Measurements from ENCODE around the gene EPS8L3. TPM values are rescaled to one million over a fixed set of nuclear protein-coding genes. Genes with fewer than 3 reads are reported as not detected.
"Not testable (repeated sequence)": the region's sequence is repeated elsewhere in the genome, so short reads cannot be mapped to it uniquely, and the experiment has no call there.

EPS8L3 gene
- total RNA-seq, 1 donor from 2014 or later: not detected

DNA sequence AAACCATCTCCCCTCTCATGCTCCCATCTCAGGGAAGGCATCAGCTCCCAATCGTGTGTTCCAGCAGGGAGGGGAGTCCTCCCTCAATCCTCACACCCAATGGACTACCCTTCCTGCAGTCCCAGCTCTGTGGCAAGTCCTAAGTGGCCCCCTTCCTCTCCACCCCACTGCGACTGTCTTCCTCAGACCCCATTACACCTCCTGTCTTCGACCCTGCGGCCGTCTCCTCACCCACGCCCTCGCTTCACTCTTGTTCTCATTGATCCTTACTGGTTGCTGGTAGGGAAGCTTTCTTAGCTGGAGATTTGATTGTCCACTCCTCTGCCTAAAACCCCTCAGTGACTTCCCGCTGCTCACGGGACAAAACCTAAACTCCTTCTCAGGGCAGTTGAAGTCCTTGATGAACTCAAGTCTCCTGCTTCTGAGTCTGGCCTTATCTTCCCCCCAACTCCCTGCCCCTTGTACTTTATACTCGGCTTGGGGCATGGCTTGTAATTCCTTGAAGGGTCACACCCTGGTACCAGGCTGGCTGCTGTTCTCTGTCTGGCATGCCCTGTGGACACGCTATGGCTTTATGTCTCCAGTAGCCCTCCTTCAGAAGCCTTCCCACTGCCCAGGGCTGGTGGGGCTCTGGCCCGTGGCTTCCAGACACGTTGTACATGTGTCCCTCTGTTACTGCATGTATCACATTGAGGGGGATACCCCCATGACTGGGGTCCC, 2.3 kb upstream of the EPS8L3 start:
- DNase-seq (ENCODE audit: extremely low read depth, low read depth, low spot score): no peak

GRCh38 chr1:109765483-109765815, 1.7 kb upstream of the EPS8L3 start:
- no peak for DNase-seq (ENCODE audit: extremely low read depth, low read depth, low spot score)

DNA sequence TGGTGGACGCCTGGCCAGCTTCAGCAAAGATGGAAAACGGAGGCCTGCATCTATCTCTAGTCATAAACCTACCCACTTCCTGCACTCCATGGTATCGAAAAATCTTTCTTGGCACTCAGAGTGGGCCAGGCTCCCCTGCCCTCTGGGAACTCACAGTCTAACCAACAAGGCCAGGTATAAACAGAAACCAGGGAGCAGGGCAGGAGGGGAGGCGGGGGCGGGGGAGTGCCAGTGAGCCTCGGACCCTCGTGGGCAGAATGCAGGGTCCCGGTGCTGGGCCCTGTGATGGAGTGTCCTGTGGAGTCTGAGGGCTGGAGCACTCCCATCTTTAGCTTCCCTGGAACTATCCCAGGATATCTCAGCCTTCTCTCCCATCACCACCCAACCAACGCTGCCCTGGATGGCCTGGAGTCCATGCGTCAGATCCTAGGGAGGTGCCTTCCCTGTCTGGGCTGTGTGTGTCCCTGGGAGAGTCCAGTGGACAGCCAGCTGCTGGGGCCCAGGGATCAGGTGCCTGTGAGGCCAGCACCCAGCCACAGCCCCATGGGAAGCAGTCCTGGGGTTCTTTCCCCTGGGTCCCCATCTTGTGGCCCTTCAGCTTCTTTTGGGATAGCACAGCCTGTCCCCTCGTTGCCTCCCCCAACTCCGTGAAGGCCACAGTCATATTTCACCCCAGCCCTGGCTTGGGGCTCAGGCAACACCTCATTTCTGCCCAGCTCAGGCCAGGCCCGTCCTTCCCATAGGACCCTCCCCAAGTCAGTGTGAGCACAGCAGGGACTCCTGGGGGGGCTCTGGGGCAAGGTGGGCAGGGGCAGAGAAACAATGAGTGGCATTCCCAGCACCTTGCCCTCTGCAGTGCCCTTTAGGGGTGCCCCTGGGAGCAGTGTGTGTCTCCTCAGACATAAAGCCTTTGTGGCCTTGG, 1.1 kb upstream of the EPS8L3 start:
- DNase-seq (ENCODE audit: extremely low read depth, low read depth, low spot score): no peak

DNA sequence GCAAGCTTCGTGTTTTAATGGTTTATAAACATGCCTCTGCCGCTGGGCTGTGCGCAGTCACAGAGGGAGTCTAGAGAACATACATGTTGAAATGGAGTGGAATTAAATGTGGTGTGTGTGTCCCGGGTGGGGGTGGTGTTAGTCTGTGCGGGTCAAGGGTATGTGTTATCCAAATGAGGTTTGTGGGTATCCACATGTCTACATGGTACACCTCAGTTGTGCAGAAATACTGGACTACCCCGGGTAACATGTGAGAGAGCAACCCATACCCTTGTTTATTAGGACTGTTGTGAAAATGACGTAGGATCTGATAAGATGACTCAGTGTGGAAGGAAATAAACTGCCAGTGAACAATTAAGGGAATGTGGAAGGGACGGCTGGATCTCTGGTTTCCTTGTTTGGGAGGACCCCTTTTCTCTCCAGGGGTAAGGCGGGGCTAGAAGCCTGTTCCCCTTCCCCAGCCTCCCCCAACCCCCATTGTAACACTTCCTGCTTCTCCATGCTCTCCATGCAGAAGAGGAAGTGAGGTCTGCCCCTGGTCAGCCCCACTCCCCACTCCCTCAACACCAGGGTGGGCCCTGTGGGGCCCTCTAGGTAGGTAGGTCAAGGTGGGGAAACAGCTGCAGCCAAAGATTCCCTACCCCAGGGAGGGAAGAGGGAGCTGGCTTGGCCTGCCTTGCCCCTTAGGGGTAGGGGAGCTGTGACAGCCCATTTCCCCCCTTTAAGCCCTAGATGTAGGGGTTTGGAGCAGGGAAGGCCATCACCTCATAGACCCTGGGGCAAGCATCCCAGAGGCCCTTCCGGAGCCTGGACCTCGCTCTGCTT, 690 bp downstream of the EPS8L3 start:
- DNase-seq (ENCODE audit: extremely low read depth, low read depth, low spot score): peak; percentile 78

DNA sequence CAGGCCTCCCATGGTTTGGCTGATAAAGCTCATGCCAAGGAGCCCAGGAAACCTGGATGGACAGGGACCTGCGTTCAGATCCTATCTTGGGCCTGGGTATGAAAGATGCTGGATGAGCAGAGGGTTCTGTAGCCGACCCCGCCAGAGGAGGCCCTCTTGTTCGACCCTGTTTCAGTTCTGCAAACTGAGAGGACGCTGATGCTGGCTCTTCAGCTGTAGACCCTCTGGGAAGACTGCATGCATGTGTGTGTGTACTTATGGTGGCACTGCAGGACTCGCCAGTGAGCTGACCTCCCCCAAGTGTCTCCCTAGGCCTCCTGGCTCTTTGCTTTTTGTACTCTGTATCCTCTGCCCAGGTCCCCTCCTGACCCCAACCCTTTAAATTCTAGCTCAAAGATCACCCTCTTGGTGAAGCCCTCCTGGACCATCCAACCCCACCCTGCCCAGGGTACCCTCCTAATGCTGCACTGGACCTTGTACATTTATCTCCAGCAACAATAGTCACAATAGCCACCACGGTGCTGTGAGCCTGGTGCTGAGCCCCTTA, 1.6 kb downstream of the EPS8L3 start:
- no peak for DNase-seq (ENCODE audit: extremely low read depth, low read depth, low spot score)

DNA sequence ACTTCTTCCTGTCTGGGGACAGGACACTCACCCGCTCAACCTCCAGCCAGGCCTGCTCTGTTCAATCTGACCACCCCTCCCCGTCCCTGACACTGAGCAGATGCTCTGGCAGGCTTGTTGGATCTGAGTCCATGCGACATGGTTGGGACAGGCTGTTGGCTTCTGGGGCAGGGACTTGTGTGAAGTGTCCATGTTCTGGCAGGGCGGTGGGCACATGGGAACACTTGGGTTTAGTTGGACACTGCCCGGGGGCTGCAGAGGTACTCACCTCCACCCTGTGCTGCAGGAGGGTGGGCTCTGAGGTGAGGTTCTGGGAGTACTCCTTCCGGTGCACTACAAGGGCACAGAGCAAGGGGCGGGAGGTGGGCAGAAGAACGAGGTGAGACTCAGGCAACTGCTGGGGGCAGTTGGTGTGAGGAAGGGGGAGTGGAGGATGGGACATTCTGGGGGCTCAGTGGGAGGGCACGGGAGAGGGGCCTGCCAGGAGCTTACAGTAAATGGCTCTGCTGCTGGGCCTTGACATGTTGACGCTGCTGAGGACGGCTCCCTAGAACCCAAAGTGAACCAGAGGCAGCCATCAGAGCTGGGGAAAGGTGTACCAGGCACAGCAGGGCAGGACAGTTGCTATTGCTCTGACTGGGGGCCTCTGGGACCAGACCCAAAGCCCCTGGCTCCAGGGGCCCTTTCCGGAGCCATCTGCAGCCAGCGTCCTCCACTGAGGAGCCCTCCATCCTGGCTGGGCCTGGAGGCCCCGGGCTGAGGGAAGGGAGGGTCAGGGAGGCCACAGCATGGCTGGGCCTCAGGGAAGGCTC, 2.3 kb downstream of the EPS8L3 start:
- DNase-seq (ENCODE audit: extremely low read depth, low read depth, low spot score): no peak

DNA sequence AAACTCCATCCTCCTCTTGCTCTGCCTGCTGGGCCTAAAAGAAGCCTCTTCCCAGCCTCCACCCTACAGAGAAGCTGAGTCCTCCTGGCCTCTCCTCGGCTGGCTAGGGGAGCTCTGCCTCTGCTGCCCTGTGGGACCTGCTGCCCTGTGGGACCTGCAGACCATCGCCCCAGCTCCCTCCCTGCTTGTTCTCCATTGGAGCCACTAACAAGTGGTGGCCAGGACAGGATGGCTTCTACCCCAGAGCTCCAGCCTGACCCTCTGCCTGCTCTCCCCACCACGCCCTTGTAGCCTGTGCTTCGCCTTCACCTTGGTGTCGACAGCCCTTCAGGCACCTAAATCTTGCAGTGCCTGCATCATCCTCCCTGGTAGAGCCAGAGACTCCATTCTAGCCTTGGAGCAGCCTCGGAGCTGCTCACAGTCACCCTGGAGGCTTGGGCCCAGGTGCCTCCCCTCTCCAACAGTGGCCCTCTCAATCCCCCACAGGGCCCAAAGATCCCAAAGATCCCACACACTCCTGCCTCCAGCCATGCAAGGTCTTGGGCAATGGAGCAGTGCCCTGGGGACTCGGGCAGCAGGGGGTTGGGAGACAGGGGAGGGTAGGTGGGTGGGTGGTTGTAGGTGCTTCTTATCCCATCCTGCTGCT, 3.0 kb downstream of the EPS8L3 start:
- no peak for DNase-seq (ENCODE audit: extremely low read depth, low read depth, low spot score)

GRCh38 chr1:109759513-109760334, 4.0 kb downstream of the EPS8L3 start:
- DNase-seq (ENCODE audit: extremely low read depth, low read depth, low spot score): no peak

GRCh38 chr1:109757936-109758786, 5.6 kb downstream of the EPS8L3 start:
- no peak for DNase-seq (ENCODE audit: extremely low read depth, low read depth, low spot score)

GRCh38 chr1:109756848-109757521, 6.7 kb downstream of the EPS8L3 start:
- no peak for DNase-seq (ENCODE audit: extremely low read depth, low read depth, low spot score)

DNA sequence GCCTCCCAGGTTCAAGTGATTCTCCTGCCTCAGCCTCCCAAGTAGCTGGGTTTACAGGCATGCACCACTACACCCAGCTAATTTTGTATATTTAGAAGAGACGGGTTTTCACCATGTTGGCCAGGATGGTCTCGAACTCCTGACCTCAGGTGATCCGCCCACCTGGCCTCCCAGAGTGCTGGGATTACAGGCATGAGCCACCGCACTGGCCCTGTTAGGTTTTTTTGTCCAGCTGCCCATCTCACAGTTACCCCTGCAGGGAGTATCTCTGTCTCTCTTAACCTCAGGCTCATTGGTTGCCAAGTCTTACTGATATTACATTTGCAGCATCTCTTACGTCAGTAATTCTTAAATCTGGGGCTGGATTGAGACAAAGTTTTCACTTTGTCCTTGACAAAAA, 7.4 kb downstream of the EPS8L3 start:
- DNase-seq (ENCODE audit: extremely low read depth, low read depth, low spot score): not testable (repeated sequence)

- no peak for DNase-seq (ENCODE audit: extremely low read depth, low read depth, low spot score)
These were observed 9.0 kb downstream of the EPS8L3 start for GRCh38 chr1:109754738-109755137.

- DNase-seq (ENCODE audit: extremely low read depth, low read depth, low spot score): no peak
These were observed 12.0 kb downstream of the EPS8L3 start for GRCh38 chr1:109751531-109752260.

DNA sequence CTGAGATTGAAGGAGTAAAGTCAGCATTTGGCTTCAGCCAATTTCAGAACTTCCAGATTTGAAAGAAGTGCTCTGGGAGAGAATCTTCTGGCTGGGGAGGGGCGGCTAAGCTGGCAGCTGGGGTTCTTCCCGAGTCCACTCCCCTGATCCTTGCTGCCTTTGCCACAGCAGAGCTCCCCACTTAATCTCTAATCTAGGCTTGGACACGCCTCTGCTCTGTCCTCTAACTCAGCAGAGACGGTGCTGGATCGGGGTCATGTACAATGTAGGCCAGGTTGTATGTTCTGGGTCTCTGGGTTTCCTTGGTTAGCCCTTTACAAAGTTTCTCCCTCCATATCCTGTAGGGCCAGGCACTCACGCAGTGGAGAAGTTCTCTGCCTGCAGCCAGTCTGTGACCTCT, 12.8 kb downstream of the EPS8L3 start:
- no peak for DNase-seq (ENCODE audit: extremely low read depth, low read depth, low spot score)

GRCh38 chr1:109750241-109750882, 13.4 kb downstream of the EPS8L3 start:
- no peak for DNase-seq (ENCODE audit: extremely low read depth, low read depth, low spot score)

DNA sequence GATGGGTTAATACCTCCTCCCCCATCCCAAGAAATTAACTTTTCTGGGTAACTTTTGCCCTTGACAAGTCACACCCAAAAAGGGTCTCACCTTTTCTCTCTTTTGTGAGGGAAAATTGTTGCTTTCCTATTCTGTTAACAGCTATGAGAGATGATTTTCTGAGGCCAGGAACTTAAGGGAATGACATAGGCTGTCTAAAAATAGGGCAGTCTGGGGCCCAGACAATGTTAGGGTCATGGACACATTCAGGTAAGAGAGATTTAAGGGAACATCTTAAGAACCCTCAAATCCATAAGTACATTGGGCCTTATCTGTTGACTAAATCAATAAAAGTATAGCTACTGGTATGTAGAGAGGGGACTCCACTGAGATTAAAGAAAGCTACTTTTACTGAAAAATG, 14.5 kb downstream of the EPS8L3 start:
- DNase-seq (ENCODE audit: extremely low read depth, low read depth, low spot score): no peak
